Measurements from ENCODE around the gene GTPBP3. TPM values are rescaled to one million over a fixed set of nuclear protein-coding genes. Genes with fewer than 3 reads are reported as not detected.

The GTPBP3 gene, protein sequence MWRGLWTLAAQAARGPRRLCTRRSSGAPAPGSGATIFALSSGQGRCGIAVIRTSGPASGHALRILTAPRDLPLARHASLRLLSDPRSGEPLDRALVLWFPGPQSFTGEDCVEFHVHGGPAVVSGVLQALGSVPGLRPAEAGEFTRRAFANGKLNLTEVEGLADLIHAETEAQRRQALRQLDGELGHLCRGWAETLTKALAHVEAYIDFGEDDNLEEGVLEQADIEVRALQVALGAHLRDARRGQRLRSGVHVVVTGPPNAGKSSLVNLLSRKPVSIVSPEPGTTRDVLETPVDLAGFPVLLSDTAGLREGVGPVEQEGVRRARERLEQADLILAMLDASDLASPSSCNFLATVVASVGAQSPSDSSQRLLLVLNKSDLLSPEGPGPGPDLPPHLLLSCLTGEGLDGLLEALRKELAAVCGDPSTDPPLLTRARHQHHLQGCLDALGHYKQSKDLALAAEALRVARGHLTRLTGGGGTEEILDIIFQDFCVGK
- total RNA-seq = 27.2 and 28.9 TPM in 2 replicates
- long read RNA-seq, partial matches to known transcripts = 0 of 1 reads
- long read RNA-seq, other reads (novel, unspliced or antisense) = 0 of 1 reads

DNA sequence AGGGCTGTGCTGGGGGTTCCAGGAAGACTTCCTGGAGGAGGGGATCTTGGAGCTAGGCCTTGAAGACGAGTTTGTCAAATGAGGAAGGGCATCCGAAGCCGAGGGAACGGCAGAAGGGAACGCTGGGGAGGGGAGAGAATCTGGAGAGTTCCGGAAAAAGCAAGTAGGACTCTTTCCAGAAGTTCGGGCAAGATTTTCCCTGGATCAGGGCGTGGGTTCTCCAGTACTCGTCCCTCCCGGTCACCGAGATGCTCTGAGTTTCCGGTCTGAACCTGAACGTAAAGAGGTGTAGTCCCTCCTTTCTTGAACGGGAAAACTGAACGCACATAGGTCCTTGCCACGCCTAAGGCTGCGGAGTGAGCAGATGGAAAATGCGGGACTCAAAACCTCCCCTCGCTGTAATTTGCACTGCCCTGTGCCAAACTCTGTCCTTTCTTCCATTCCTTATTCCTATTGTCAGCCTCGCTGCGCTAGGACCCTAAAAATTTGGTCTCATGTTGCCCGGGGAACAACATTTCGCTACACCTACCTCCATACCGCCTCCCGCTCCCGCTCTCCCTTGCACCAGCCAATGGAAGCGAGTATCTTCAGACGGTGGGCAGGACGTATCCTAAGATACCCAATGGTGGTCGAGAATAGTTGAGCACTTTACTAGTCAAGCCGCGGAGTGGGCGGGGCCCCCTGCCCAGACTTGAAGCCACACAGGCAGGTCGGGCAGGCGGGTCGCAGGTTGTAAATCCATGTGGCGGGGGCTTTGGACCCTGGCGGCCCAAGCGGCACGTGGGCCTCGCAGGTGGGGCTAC, at the start of gene GTPBP3:
TSS of gene GTPBP3 (plus strand) at position 682 of the 803 bp plus-strand sequence. CDS start at position 741, 59 bp downstream.
- peaks cover 23% of the 10 kb centered on the region for H3K4me1 Mint-ChIP-seq (ENCODE audit: unreplicated experiment)
- no peaks in the 10 kb centered on the region for H3K27me3 Mint-ChIP-seq (ENCODE audit: unreplicated experiment)
- DNase-seq (ENCODE audit: extremely low spot score, unreplicated experiment) = peak; percentile 96
- TF ChIP-seq, protein P1, sequence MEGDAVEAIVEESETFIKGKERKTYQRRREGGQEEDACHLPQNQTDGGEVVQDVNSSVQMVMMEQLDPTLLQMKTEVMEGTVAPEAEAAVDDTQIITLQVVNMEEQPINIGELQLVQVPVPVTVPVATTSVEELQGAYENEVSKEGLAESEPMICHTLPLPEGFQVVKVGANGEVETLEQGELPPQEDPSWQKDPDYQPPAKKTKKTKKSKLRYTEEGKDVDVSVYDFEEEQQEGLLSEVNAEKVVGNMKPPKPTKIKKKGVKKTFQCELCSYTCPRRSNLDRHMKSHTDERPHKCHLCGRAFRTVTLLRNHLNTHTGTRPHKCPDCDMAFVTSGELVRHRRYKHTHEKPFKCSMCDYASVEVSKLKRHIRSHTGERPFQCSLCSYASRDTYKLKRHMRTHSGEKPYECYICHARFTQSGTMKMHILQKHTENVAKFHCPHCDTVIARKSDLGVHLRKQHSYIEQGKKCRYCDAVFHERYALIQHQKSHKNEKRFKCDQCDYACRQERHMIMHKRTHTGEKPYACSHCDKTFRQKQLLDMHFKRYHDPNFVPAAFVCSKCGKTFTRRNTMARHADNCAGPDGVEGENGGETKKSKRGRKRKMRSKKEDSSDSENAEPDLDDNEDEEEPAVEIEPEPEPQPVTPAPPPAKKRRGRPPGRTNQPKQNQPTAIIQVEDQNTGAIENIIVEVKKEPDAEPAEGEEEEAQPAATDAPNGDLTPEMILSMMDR (IDR thresholded peaks at IDR 0.05) = no peak
- peak within 1 kb of the TSS; percentile 99 for H3K27ac Mint-ChIP-seq (ENCODE audit: unreplicated experiment)
- peak within 1 kb of the TSS; percentile 99 for H3K4me3 Mint-ChIP-seq (ENCODE audit: unreplicated experiment)
- no peaks in the 10 kb centered on the region for H3K9me3 Mint-ChIP-seq (ENCODE audit: unreplicated experiment)
- H3K36me3 Mint-ChIP-seq (ENCODE audit: unreplicated experiment) = no peaks in the 10 kb centered on the region

DNA sequence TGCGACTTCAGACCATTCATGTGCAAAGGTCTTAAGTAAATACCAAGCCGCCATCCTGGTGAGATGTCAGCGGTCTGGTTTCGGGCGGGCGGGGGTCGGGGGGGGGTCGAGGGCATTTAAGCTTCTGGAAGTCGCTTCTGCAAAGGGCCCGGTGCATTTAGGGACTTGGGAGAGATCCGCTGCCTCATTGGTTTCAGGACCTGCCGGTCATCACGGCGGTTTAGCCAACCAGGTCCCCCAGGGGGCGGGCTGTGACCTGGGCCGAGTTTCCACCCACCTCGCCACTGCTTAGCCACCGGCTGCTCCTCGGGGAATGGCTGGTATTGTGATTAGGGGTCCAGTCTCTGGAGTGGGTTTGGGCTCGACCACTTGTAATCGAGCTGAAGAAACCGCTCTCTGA, 47.9 kb upstream of the GTPBP3 start:
- no peaks in the 10 kb centered on the region for H3K9me3 Mint-ChIP-seq (ENCODE audit: unreplicated experiment)
- H3K4me1 Mint-ChIP-seq (ENCODE audit: unreplicated experiment) = peaks cover 10% of the 10 kb centered on the region
- TF ChIP-seq, protein P1 (IDR thresholded peaks at IDR 0.05) = no peak
- no peaks in the 10 kb centered on the region for H3K27me3 Mint-ChIP-seq (ENCODE audit: unreplicated experiment)
- peak; percentile 89 for DNase-seq (ENCODE audit: extremely low spot score, unreplicated experiment)
- H3K4me3 Mint-ChIP-seq (ENCODE audit: unreplicated experiment) = no peak overlapping the region
- no peaks in the 10 kb centered on the region for H3K36me3 Mint-ChIP-seq (ENCODE audit: unreplicated experiment)
- H3K27ac Mint-ChIP-seq (ENCODE audit: unreplicated experiment) = no peak overlapping the region

DNA sequence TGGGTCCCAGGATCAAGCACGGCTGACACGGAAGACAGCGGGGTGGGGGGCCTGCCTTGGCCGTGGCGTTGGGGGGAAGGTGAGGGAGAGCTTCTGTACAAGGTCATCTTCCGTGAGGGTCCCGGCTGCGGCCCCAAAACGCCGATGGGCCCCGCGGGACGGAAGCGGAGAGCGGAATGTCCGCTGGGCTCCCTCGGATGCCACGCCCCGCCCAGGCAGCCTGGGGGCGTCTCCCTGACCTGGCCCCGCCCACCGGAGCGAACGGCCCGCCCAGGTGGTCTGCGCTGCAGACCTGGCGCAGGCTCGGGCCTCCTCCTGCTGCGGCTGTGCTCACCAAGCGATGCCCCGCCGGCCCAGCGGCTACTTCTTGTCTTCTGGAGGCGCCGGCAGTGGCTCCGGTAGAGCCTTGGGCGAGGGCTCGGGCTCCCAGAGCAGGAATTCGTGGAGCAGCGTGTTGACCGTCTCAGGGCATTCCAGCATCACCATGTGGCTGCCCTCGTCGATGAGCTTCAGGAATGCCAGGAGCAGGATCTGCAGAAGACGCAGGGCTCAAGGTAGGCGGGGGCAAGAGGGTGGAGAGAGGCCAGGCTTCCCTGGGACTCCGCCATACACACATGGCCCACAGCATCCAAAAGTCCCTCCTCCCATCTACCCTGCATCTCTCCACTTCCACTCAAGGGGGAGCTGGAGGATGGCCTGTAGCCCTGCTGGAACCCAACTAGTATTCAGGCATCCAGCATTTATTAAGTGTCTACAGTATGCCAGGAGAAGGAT, 44.9 kb upstream of the GTPBP3 start:
- TF ChIP-seq, protein P1 (IDR thresholded peaks at IDR 0.05) = peak; percentile 77
- Mint-ChIP-seq H3K4me3 (ENCODE audit: unreplicated experiment) (peak overlapping the region; percentile 83), H3K9me3 (ENCODE audit: unreplicated experiment) (no peaks in the 10 kb centered on the region), H3K36me3 (ENCODE audit: unreplicated experiment) (no peaks in the 10 kb centered on the region), H3K27ac (ENCODE audit: unreplicated experiment) (peak overlapping the region; percentile 77), H3K4me1 (ENCODE audit: unreplicated experiment) (peaks cover 15% of the 10 kb centered on the region), H3K27me3 (ENCODE audit: unreplicated experiment) (no peaks in the 10 kb centered on the region)
- DNase-seq (ENCODE audit: extremely low spot score, unreplicated experiment) = peak; percentile 91

DNA sequence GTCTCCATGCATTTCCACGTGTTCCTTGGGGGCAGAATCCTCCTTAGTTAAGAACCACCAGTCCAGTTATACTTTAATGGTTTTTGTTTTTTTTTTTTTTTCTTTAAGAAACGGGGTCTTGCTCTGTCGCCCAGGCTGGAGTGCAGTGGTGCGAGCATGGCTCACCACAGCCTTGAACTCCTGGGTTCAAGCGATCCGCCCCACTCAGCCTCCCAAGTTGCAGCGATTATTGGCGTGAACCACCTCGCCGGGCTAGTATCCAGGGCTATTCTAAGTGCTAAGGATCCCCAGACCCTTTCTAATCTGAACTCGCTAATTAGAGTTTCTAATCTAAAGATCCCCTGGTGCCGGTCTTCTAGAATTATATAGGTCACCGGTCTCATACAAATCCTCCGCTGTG, 43.7 kb upstream of the GTPBP3 start:
- Mint-ChIP-seq H3K36me3 (ENCODE audit: unreplicated experiment) (no peaks in the 10 kb centered on the region), H3K4me1 (ENCODE audit: unreplicated experiment) (peaks cover 15% of the 10 kb centered on the region), H3K27ac (ENCODE audit: unreplicated experiment) (no peak overlapping the region), H3K9me3 (ENCODE audit: unreplicated experiment) (no peaks in the 10 kb centered on the region), H3K4me3 (ENCODE audit: unreplicated experiment) (no peak overlapping the region), H3K27me3 (ENCODE audit: unreplicated experiment) (no peaks in the 10 kb centered on the region)
- DNase-seq (ENCODE audit: extremely low spot score, unreplicated experiment) = no peak
- TF ChIP-seq, protein P1 (IDR thresholded peaks at IDR 0.05) = no peak
